ENCODE results near the gene LYRM9.

LYRM9 gene

DNA sequence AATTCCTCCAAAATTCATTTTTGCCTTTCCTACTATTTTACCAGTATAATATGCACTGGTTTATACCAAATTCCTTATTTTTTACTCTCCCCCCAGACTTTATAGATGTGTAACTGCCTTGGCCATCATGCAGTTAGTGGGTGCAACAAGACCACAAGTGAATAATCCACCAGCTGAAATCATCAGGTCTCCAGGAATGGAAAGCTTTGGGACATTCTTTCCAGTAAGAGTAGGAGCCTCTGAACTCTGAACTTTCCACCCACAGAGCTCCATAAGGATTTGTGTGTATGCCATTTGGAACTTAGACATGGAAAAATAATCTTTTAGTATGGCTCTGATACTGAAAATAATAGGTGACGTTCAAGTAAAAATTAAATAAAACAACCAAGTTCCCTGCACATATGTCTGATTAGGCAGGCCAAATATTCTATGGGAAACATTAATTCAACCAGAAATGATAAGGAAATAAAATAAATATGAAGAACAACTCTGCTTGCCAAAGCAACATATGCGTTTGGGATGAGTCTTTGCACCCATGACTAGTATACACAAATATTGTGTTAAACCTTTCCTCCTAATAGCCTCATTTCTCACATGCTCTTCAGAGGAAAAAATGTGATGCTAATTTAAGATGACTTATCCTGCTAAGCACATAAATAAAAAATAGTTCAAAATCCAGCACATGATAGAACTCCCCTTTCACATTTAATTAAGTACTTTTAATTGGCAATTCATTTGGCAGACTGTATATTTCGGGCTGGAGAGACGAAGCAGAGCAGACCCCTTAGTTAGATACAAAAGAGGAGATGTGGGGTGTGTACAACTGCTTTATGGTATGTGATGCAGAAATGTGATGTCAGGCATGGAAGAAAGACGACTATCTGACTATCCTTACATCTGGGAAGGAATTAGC, 11.6 kb upstream of the LYRM9 start:
- Histone ChIP-seq H3K9me3 (ENCODE audit: control insufficient read depth, insufficient read depth, low read depth, low read length) (no peaks in the 10 kb centered on the region), H3K4me1 (ENCODE audit: control insufficient read depth, insufficient read depth, low read length) (no peaks in the 10 kb centered on the region), H3K4me3 (ENCODE audit: low read depth, low read length) (no peak overlapping the region), H3K27ac (ENCODE audit: extremely low read depth, low read depth, low read length) (no peak overlapping the region), H3K36me3 (ENCODE audit: control insufficient read depth in 2 of 2, insufficient read depth in 1 of 2, low read length in 2 of 2) (no peaks in the 10 kb centered on the region)
- TF ChIP-seq ZNF114 (tag by site-specific recombination; IDR thresholded peaks at IDR 0.05) = no peak
- no peak for TF ChIP-seq KLF9 (tag by site-specific recombination; IDR thresholded peaks at IDR 0.05; ENCODE audit: low read depth)
- no peak for TF ChIP-seq BCL11B (tag by site-specific recombination; IDR thresholded peaks at IDR 0.05; ENCODE audit: low read depth)
- TF ChIP-seq SP2 (tag by site-specific recombination; IDR thresholded peaks at IDR 0.05) = no peak
- no peak for TF ChIP-seq ZNF324 (tag by site-specific recombination; IDR thresholded peaks at IDR 0.05)
- no peak for TF ChIP-seq ZFP37 (tag by site-specific recombination; IDR thresholded peaks at IDR 0.05)
- TF ChIP-seq ZNF654 (tag by site-specific recombination; IDR thresholded peaks at IDR 0.05; ENCODE audit: low read depth) = no peak
- TF ChIP-seq ZNF404 (tag by site-specific recombination; IDR thresholded peaks at IDR 0.05) = no peak
- no peak for TF ChIP-seq ZXDB (tag by site-specific recombination; IDR thresholded peaks at IDR 0.05)
- ChIA-PET POLR2A (no interaction called here), CTCF (interaction anchor here (0.6 to 3.1 kb wide), 3 partner anchors 11 to 328 kb away, joined by 3 to 19 read pairs (median 3); partner anchors contain the start of gene LYRM9)

DNA sequence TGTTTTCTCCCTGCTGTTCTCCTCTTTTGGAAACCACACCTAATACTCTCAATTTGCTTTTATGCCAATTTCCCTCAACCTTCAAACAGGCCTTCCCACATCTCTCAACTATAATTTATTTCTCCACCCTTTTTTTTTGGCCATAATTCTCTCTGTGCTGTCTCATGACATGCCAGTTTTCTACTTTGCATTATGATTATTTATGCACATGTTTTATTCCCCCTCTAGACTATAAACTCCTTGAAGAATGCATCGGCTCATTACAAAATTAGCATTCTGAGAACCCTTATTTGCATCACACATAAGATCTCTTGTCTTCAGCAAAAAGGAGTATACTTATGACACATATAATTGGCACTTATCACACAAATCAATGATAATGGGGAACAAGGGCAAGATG, 10.9 kb upstream of the LYRM9 start:
- H3K4me3 ChIP-seq (ENCODE audit: low read depth, low read length) = no peak overlapping the region
- no peak for TF ChIP-seq ZIC2 (tag by site-specific recombination; IDR thresholded peaks at IDR 0.05)
- H3K9me3 ChIP-seq (ENCODE audit: control insufficient read depth, insufficient read depth, low read depth, low read length) = no peaks in the 10 kb centered on the region
- H3K27ac ChIP-seq (ENCODE audit: extremely low read depth, low read depth, low read length) = no peak overlapping the region
- H3K4me1 ChIP-seq (ENCODE audit: control insufficient read depth, insufficient read depth, low read length) = no peaks in the 10 kb centered on the region
- no peaks in the 10 kb centered on the region for H3K36me3 ChIP-seq (ENCODE audit: control insufficient read depth in 2 of 2, insufficient read depth in 1 of 2, low read length in 2 of 2)
- POLR2A ChIA-PET = no interaction called here
- CTCF ChIA-PET = interaction anchor here (1.0 to 3.1 kb wide), 3 partner anchors 10 to 329 kb away, joined by 3 to 19 read pairs (median 18); partner anchors contain the start of gene LYRM9

DNA sequence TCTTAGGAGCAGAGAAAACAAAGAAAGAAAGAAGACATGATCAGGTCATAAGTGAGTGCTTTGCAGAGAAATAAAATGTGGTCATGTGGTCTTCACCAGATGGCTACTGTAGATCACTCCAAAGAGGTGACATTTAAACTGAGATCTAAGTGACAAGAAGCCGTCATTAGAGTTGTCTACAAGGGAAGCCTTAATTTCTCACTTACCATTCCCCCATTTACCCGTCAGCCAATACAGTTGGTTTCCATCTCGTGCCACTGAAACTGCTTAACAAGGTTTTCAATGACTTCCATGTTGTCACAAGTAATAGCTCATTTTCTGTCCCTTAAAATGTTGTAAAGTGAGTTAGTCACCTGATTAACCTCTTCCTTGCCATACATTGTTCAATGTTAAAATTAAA, 6.4 kb upstream of the LYRM9 start:
- ChIA-PET CTCF (interaction anchor here (0.6 to 0.7 kb wide), 2 partner anchors 140 to 176 kb away, joined by 3 read pairs; no protein-coding TSS in a partner anchor), POLR2A (no interaction called here)
- H3K27ac ChIP-seq (ENCODE audit: extremely low read depth, low read depth, low read length) = no peak overlapping the region
- H3K36me3 ChIP-seq (ENCODE audit: control insufficient read depth in 2 of 2, insufficient read depth in 1 of 2, low read length in 2 of 2) = no peaks in the 10 kb centered on the region
- no peak for TF ChIP-seq KLF1 (tag by site-specific recombination; IDR thresholded peaks at IDR 0.05)
- TF ChIP-seq, protein P1, sequence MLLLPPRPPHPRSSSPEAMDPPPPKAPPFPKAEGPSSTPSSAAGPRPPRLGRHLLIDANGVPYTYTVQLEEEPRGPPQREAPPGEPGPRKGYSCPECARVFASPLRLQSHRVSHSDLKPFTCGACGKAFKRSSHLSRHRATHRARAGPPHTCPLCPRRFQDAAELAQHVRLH (tag by site-specific recombination; IDR thresholded peaks at IDR 0.05) = no peak
- no peak for TF ChIP-seq ZNF654 (tag by site-specific recombination; IDR thresholded peaks at IDR 0.05; ENCODE audit: low read depth)
- no peak for TF ChIP-seq ZNF426 (tag by site-specific recombination; IDR thresholded peaks at IDR 0.05)
- TF ChIP-seq, protein P2, sequence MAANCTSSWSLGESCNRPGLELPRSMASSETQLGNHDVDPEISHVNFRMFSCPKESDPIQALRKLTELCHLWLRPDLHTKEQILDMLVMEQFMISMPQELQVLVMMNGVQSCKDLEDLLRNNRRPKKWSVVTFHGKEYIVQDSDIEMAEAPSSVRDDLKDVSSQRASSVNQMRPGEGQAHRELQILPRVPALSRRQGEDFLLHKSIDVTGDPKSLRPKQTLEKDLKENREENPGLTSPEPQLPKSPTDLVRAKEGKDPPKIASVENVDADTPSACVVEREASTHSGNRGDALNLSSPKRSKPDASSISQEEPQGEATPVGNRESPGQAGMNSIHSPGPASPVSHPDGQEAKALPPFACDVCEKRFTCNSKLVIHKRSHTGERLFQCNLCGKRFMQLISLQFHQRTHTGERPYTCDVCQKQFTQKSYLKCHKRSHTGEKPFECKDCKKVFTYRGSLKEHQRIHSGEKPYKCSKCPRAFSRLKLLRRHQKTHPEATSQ (tag by site-specific recombination; IDR thresholded peaks at IDR 0.05) = no peak
- TF ChIP-seq ZNF529 (tag by site-specific recombination; IDR thresholded peaks at IDR 0.05; ENCODE audit: insufficient replicate concordance) = no peak
- TF ChIP-seq, protein P3, sequence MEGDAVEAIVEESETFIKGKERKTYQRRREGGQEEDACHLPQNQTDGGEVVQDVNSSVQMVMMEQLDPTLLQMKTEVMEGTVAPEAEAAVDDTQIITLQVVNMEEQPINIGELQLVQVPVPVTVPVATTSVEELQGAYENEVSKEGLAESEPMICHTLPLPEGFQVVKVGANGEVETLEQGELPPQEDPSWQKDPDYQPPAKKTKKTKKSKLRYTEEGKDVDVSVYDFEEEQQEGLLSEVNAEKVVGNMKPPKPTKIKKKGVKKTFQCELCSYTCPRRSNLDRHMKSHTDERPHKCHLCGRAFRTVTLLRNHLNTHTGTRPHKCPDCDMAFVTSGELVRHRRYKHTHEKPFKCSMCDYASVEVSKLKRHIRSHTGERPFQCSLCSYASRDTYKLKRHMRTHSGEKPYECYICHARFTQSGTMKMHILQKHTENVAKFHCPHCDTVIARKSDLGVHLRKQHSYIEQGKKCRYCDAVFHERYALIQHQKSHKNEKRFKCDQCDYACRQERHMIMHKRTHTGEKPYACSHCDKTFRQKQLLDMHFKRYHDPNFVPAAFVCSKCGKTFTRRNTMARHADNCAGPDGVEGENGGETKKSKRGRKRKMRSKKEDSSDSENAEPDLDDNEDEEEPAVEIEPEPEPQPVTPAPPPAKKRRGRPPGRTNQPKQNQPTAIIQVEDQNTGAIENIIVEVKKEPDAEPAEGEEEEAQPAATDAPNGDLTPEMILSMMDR (tag by site-specific recombination; IDR thresholded peaks at IDR 0.05) = no peak
- TF ChIP-seq ZNF561 (tag by site-specific recombination; IDR thresholded peaks at IDR 0.05; ENCODE audit: borderline replicate concordance) = no peak
- no peak for TF ChIP-seq ZNF585B (tag by site-specific recombination; IDR thresholded peaks at IDR 0.05)
- TF ChIP-seq SP2 (tag by site-specific recombination; IDR thresholded peaks at IDR 0.05) = no peak
- no peaks in the 10 kb centered on the region for H3K4me1 ChIP-seq (ENCODE audit: control insufficient read depth, insufficient read depth, low read length)
- no peak overlapping the region for H3K4me3 ChIP-seq (ENCODE audit: low read depth, low read length)
- H3K9me3 ChIP-seq (ENCODE audit: control insufficient read depth, insufficient read depth, low read depth, low read length) = no peaks in the 10 kb centered on the region

Data from HEK293 (cell line).